EH (cell line): ENCODE measurements around the gene CCDC174.
A peak's percentile ranks its signal among the peaks of the same experiment; 100 is the strongest.
"Not testable (repeated sequence)": the region's sequence is repeated elsewhere in the genome, so short reads cannot be mapped to it uniquely, and the experiment has no call there.

Source experiments
- DNase-seq: peaks from one replicate; pipeline ENCODE4 v3.0.0-alpha.2; 2015; ENCODE audit warnings: low read depth

CCDC174 gene

GRCh38 chr3:14651440-14652251, at the start of gene CCDC174:
TSS of gene CCDC174 (plus strand) at chr3:14651762. CDS start at chr3:14651837, 75 bp downstream.
- peak; percentile 99 for DNase-seq

- DNase-seq, result no peak
Observed at GRCh38 chr3:14602006-14602803, 49.4 kb upstream of the CCDC174 start.

GRCh38 chr3:14602804-14603644, 48.5 kb upstream of the CCDC174 start:
- no peak for DNase-seq

GRCh38 chr3:14605067-14605466, 46.5 kb upstream of the CCDC174 start:
- DNase-seq, result no peak

GRCh38 chr3:14605744-14606143, 45.8 kb upstream of the CCDC174 start:
- no peak for DNase-seq

- no peak for DNase-seq
Observed at GRCh38 chr3:14606669-14607339, 44.8 kb upstream of the CCDC174 start.

- no peak for DNase-seq
Observed at GRCh38 chr3:14608298-14608697, 43.3 kb upstream of the CCDC174 start.

- DNase-seq, result not testable (repeated sequence)
Observed at GRCh38 chr3:14609058-14609457, 42.5 kb upstream of the CCDC174 start.

- DNase-seq, result no peak
Observed at GRCh38 chr3:14609506-14609905, 42.1 kb upstream of the CCDC174 start.

- no peak for DNase-seq
Observed at GRCh38 chr3:14609941-14610340, 41.6 kb upstream of the CCDC174 start.

GRCh38 chr3:14614189-14614588, 37.4 kb upstream of the CCDC174 start:
- DNase-seq, result no peak

GRCh38 chr3:14614862-14615261, 36.7 kb upstream of the CCDC174 start:
- no peak for DNase-seq

GRCh38 chr3:14616606-14617507, 34.7 kb upstream of the CCDC174 start:
- DNase-seq, result no peak

GRCh38 chr3:14617508-14618023, 34.0 kb upstream of the CCDC174 start:
- no peak for DNase-seq

- no peak for DNase-seq
Observed at GRCh38 chr3:14619605-14620004, 32.0 kb upstream of the CCDC174 start.

- no peak for DNase-seq
Observed at GRCh38 chr3:14620512-14620911, 31.1 kb upstream of the CCDC174 start.

GRCh38 chr3:14621093-14621492, 30.5 kb upstream of the CCDC174 start:
- DNase-seq, result no peak

- DNase-seq, result no peak
Observed at GRCh38 chr3:14622368-14622767, 29.2 kb upstream of the CCDC174 start.

- no peak for DNase-seq
Observed at GRCh38 chr3:14623569-14624051, 28.0 kb upstream of the CCDC174 start.

- no peak for DNase-seq
Observed at GRCh38 chr3:14624498-14624897, 27.1 kb upstream of the CCDC174 start.
